RKO (cell line): ENCODE measurements around the gene SERPINA12.
A peak's percentile ranks its signal among the peaks of the same experiment; 100 is the strongest.

Source experiments
- DNase-seq: peaks from one replicate; pipeline ENCODE4 v3.0.0-alpha.2; 2016; ENCODE audit warnings: low spot score

Gene SERPINA12, protein sequence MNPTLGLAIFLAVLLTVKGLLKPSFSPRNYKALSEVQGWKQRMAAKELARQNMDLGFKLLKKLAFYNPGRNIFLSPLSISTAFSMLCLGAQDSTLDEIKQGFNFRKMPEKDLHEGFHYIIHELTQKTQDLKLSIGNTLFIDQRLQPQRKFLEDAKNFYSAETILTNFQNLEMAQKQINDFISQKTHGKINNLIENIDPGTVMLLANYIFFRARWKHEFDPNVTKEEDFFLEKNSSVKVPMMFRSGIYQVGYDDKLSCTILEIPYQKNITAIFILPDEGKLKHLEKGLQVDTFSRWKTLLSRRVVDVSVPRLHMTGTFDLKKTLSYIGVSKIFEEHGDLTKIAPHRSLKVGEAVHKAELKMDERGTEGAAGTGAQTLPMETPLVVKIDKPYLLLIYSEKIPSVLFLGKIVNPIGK

DNA sequence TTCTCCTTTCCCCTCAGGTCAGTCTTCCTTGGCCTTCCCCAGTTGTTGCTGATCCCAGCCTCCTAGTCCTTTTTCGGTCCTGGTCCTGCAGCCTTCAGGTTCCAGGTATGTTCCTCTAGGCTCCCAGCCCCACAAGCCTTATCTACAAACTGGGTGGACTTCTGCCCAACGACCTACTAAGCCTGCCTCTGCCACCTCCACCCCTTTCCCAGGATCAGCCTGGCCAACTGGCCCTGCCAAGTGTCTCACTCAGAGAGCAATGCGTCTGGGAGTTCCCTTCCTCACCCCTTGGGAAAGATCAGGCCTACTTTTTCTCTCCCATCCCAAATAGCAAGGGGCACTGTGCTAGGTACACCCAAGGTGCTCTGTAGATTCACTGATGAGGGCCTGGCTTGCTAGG, at the start of gene SERPINA12:
Gene SERPINA12, minus strand, starts transcription at position 114 of the 400 bp plus-strand sequence. CDS start 11,072 bp downstream, outside the sequence.
- DNase-seq, result no peak

DNA sequence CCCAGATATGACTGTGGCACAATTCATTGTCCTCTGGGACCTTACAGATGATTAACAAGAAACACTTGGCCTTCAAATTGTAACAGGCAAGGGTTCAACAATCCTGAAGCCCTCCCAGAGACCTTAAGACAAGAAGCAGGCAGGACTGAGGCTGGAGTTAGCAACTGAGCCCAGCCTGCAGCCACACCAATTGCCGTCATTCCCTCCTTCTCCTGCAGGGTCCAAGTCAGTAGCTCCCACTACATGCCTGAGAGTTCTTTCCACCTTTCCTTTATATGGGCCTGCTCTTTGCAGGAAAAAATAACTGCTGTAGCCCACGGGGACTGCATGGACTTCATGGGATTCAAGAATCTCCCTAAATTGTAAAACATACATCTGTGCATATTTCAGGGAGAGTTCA, 49.6 kb upstream of the SERPINA12 start:
- no peak for DNase-seq

DNA sequence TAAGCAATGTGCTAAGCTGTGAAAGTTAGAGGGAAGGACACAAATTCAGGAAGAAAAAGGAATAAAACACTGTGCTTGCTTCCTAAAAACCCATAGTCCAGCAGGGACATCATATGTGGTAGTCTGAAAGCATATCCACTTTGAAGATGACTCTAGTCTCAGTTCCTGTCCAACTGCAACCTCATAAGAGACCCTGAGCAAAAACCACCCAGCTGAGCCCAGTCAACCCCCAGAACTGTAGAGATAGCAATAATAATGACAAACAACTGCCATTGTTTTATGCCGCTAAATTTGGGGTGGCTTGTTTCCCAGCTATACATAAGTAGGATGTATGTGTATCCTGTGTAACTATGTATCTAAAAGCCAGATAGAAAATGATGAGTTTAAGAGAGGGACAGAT, 48.1 kb upstream of the SERPINA12 start:
- no peak for DNase-seq

DNA sequence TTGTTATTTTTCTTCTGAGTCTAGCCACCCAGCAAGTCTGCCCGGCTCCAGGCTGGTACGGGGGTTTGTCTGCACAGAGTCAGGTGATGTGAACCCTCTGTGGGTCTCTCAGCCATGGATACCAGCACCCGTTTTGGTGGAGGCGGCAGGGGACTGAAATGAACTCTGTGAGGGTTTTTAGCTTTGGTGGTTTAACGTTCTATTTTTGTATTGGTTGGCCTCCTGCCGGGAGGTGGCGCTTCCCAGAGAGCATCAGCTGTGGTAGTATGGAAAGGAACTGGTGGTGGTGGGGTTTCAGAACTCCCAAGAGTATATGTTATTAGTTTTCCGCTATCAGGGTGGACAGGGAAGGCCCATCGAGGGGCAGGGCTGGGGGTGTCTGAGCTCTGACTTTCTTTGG, 46.7 kb upstream of the SERPINA12 start:
- DNase-seq, result no peak

DNA sequence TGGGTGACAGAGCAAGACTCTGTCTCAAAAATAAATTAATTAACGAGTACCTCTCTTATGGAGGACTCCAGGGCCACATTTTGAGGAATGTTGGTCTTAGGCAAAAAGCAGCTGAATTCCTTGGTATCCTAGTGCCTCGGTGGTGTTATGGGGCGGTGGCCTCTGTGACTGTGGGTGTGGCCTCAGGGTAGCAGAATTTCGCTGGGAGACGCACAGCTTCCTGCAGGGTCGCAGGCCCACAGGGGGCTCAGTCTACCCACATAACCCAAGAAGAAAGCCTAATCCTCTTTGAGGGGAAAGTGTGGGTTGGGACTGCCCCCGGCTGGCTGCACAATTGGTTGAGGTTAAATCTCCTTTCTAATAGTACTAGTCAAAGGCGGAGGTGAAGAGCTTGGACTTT, 40.8 kb upstream of the SERPINA12 start:
- DNase-seq, result no peak

DNA sequence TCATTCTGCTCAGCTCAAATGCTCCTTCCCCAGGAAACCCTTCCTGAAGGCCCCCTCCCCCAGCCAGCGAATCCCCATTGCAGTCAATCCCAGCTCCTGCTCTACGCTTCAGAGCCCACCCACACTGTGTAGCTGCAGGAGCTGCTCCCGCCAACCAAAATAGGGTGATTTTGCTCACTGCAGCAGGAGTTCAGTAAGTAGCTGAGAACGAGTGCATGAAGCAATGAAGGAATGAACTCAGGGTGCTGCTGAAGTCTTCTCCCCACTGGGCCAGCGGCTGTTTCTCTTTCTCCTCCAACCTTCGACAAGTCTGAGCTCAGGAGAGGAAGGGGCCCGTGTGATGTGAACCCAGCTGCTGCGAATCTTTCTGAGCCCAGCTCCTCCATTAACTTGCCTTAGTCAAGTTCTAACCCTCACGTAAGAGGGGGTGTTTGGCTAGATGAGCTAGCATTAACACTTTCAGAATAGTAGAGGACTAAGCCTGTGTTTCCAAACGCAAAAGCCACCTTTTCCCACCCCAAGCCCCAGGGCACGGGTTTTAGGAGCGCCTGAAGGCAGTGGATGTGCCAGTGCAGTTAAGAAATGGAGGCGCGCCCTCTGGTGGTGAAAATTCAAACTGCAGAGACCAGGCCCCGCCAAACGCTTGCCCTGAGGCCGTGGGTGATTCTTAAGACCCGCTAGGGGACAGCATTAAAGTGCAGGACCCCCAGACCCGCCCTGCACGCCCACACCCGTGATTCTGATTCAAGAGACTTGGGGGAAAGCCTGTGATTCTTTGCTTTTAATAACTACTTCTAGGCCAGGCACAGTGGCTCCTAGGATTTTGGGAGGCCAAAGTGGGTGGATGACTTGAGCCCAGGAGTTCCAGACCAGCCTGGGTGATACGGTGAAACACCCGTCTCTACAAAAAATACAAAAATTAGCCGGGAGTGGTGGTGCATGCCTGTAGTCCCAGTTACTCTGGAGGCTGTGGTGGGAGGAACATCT, 40.0 kb upstream of the SERPINA12 start:
- peak; percentile 38 for DNase-seq

DNA sequence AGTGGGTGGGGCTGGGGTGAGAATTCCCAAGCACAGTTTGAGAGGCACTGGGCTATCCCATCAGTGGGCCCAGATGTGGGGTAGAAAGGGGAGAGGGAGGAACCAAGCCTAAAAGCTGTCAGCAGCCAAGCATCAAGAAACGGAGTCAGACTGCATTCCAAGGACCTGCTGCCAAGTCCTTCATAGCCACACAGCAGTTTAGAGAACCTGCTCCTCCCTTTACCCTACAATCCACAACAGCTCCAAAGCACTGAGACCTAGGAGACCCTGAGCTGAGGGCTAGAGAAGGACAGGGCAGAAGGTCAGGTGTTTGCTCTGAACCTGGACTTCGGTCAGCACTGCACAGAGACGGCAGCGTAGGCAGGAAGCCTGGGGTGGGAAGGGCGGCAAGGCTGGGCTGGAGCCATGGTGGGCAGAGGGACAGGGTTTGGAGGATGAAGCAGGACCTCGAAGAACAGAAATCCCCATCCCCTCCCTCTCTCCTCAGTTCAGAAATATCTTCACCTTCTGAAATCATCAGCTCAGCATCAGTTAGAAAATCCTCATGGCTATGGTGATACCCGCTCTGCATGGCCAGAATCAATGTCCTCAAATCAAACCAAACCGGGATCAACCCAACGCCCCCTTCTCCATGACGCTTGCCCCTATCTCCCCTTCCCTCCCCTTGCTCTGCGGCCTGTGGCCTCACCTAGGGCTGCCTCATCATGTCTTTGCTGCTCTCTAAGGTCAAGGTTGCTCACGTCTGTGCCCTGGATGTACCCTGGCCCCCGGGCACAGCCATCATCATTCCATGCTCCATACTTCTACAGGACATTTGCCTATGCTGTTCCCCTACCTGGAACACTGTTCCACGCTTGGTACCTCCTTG, 39.1 kb upstream of the SERPINA12 start:
- DNase-seq, result no peak

DNA sequence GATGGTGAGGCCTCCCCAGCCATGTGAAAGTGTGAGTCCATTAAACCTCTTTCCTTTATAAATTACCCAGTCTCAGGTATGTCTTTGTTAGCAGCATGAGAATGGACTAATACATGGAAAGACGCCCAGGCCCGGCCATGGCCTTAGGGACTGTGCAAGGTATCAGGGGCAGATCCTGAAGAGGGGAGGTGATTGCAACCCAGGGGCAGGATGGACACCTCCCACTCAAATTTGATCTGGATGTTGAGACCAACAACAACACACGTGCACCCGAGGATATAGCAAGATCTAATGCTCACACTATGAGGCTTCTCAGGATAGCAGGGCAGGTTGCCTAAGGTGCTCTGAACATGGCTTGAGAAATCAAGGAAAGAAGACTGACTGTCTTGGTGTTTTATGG, 38.5 kb upstream of the SERPINA12 start:
- no peak for DNase-seq

DNA sequence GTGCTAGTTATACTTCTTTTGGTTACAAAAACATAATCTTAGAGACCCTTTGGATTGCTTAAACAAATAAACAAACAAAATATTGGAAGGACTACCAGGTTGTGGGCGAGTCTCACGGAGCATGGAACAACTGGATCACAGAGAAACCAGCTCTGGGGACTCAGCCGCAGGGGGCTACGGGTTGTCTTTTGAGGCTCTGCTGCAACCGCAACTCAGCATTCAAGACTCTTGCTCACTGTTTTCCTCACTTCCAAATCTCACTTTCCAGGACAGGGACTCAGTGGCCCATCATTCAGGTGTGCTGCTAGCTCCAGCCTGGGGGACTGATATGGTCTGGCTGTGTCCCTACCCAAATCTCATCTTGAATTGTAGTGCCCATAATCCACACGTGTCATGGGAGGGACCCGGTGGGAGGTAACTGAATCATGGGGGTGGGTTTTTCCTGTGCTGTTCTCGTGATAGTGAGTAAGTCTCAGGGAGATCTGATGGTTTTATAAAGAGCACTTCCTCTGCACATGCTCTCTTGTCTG, 37.9 kb upstream of the SERPINA12 start:
- no peak for DNase-seq

DNA sequence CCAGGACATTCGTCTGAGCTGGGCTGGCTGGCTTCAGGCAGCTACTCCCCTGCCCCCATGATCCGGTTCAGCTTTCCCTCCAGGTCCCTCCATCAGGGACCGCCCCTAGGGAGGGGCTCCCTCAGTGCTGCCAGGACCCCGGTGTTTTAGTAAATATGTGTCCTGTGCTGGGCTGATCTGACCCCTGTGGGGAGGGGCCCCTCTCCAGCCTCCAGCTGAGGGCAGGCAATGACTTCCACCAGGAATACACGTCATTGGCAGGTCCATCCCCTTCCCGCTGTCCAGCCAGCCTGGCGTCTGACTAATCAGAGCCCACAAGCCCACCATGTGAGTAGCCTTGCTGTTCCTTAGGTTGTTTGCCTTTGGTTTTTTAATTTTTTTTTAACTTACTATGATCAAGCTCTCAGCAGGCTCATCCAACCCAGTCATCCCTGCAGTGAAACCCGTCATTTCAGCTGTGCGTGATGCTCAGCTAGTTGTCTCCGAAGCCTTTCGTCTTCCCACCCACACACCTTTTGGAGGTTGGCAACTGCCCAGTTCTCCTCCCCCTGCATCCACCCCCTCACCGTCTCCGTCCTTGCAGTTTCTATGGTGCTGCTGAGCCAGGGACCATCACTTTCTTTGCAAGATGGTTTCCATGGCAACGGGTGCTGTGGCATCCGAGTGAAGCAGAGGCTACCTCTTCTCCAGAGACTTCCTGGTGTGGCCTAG, 36.0 kb upstream of the SERPINA12 start:
- DNase-seq, result no peak

DNA sequence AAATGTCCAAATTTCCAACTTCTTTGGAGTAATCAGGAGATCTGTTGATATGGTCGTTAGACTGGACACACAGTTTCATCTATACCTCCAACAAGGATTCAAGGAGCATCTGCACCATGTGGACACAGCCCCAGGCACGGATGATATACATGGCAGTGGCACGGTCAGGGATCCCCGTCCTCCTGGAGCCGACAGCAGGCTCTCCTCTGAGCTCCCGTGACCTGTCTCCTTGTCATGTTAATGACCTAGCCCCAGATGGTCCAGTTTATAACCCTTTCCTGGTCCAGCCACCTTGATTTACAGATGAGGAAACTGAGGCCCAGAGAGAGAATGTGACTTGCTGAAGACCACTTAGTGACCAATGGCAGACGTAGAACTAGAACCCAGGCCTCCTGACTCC, 35.5 kb upstream of the SERPINA12 start:
- DNase-seq, result no peak

DNA sequence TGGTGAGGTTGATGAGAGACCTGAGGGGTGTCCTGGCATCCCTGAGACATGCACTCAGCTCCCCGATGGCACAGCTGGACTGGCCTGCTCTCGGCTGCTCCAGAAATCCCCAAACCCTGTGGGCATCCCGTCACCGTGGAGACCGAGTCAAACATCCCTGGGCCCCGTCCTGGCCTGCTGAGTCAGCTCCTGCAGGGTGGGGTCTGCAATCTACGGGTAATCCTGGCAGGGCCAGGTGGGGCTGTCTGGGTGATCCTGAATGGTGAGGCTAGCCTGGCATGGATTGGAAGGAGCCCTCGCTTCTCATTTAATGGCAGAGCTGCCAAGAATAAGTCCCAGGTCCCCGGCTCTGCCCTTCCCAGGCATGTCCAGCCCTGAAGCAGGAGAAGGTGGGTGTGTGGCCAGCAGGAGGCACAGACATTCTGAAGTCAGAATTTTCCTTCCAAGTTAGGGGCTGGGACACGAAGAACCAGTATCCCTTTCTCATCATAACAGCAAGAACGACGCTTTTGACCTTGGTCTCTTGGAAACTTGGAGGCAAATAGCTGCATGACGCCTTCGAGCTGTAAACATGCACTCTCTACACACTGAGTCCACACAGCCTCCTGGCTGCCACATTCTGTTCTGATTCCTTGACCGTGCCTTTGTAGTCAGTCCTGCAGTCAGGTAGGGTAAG, 34.3 kb upstream of the SERPINA12 start:
- DNase-seq, result no peak

DNA sequence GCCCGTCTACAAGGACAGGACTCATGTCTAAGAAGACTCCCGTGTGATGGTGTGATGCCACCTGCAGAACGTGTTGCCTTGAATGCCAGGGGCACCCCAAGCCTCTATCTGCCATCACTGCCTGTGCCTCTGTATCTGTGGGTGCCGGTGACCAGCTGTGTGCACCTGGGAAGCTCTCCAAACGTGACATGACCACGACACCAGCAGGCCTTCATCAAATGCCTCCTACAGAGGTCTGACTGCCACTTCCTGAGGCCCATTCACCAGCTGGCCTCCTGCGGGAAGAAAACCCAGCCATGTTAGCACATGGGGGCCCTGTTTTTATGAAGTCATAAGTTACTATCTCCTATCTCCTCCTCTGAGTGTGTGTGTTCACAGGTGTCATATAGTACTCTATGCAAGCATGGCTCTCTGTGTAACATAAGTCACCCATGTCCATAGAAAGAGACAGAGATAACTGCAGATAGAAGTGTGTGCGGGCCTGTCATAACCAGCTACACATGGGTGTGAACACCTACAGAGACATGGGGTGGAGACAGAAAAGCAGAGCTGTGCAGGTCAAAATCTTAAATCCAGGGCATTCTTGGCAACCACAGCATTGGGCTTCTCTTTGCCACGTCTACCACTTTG, 33.7 kb upstream of the SERPINA12 start:
- no peak for DNase-seq

DNA sequence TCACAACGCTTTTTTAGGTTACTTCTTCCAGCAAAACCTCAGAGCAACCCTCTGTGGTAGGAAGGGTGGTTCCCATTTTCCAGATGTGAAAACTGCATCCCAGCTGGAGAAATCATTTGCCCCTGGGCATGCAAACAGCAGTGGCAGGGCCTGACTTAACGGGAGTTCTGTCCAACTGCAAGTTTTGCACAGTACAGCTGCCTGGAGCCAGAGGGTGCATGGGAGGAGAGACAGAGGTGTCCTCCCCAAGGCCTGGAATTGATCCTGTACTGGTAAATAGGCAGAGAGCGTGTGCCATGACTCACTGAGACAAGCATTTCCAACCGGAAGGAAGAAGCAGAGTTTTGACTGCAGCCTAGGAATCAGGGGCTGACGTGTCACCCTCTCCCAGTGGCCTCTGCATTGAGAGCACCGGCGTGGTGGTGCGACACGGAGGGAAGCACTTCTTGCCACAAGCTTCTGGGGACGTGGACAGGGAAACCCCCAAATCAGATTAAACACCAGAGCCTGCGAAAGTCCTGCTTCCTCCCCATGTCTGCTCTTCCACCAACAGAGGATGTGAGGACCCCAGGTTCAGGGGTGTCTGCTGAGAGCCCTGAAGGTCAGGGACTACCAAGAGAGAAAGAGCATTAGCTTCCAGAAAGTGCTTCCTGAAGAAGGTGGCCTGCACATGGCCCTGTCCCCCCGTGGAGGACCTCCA, 33.0 kb upstream of the SERPINA12 start:
- peak; percentile 48 for DNase-seq

DNA sequence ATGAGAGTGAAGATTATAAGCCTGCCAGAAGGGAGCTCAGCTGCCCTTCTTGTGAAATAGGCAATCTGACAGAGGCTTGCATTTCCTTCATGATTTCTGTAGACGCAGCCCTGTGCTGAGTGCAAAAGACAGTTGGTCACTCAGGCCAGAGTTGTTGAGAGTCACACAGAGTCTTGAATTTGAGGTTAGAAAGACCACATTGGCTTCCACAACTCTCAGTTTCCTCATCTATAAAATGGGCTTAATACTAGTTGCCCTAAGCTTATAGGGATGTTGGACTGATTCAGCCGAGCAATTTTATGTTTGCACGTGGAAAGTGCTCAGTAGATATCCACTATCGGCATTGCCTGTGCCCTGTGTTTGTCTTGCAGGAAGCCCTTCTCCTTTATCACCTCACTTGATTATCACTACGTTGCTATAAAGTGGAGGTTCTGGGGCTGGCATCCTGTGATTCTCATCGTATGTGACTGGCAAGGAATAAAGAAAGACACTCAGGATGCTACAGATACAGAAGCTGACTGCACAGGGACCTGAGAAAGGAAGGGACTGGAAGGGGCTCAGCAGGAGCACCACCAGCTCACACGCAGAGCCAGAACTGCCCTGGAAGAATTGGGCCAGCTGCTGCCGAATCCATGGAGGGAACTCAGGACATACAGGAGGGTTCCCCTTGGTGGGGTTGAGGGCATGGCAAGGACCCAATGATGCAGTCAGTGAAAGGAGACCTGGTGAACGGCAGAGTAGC, 32.1 kb upstream of the SERPINA12 start:
- DNase-seq, result no peak

DNA sequence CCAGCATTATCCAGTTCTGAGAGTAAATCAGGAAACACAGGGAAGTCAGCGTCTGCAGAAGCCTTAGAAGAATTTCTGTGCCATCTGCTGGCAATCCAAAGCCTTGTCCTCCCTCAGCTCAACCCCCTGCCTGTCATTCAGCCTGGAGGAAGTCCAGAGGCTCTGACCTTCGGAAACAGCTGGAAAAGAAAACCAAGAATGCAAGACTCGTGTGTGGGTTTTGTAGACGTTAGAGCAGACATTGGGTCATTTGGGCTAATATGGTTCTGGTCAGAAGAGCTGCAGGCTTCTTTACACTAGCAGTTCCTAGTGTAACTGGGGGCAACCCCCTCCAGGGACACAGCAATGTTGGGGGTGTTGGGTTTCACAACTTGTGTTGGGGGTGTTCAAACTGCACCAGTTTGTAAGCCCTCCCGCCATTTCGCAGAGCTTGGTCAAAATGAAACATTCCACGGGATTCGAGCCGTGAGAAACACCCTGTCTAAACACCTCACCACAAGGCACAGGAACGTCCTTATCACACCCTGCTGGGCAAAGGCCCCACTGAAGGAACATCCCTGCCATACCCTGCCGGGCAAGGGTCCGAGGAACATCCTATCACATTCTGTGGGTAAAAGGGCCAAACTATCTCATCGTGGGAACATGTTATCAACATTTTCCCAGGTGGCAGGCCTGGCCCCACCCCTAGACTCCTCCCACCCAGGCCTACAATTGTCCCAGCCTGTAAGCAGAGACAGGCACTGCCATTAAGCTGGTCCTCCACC, 30.9 kb upstream of the SERPINA12 start:
- DNase-seq, result no peak

DNA sequence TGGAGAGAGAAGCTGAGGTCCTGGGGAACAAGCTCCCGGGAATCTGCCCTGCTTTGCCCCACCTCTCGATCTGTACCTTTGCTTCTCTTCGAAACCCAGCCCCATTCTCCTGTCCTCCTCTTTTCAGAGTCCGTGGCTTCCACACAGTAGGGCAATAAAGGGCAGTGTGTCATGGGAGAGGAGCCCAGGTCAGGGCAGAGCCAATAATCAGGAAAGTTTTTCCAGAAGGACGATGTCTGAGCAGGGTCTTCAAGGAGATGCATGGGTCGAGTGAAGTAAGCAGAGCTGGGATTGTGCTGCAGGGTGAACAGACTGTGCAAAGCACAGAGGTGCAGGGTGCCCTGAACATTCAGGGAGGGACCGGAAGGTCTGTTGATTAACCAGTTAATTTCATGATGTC, 29.9 kb upstream of the SERPINA12 start:
- no peak for DNase-seq
